Keratinocyte (primary cell): ENCODE results near the gene RNF4. TPM values are rescaled to one million over a fixed set of nuclear protein-coding genes. Genes with fewer than 3 reads are reported as not detected.

Experiments
- DNase-seq: peaks from one replicate; pipeline ENCODE4 v3.0.0-alpha.2; 2011; ENCODE audit warnings: low read depth, missing footprints, low spot score
- FAIRE-seq: peaks from 2 replicates; lab custom pipeline; 2011; peaks lifted over from hg19 to GRCh38; lab: Jason Lieb, UNC
- H2AFZ ChIP-seq: 2 replicates; pipeline ENCODE4 v1.6.0; 2012; ENCODE audit warnings: low read length, control low read depth, inconsistent platforms; ENCODE audit not compliant: control insufficient read depth
- H3K27ac ChIP-seq: 2 replicates; pipeline ENCODE4 v1.5.1; 2011; ENCODE audit warnings: low read length; ENCODE audit not compliant: control insufficient read depth, insufficient read depth
- H3K27me3 ChIP-seq: 3 replicates; pipeline ENCODE4 v1.6.0; 2011; ENCODE audit warnings: low read length; ENCODE audit not compliant: control insufficient read depth, insufficient read depth; ENCODE audit errors: extremely low read depth
- H3K36me3 ChIP-seq, 2 experiments: 2 replicates in 1 of 2; 3 replicates in 1 of 2; pipeline ENCODE4 v1.5.1; 2011; ENCODE audit warnings: low read length in 2 of 2, mild to moderate bottlenecking in 1 of 2; ENCODE audit not compliant: control insufficient read depth in 2 of 2, insufficient read depth in 2 of 2; ENCODE audit errors: extremely low read depth in 1 of 2
- H3K4me1 ChIP-seq: 3 replicates; pipeline ENCODE4 v1.5.1; 2011; ENCODE audit warnings: low read length; ENCODE audit not compliant: control insufficient read depth, insufficient read depth; ENCODE audit errors: extremely low read depth
- H3K4me2 ChIP-seq: 3 replicates; pipeline ENCODE4 v1.6.0; 2011; ENCODE audit warnings: low read depth, low read length; ENCODE audit not compliant: control insufficient read depth, insufficient read depth; ENCODE audit errors: extremely low read depth
- H3K4me3 ChIP-seq, 3 experiments: fragments of 200-600 bp in 1 of 3; sonication (generic) in 1 of 3; 2 replicates in 2 of 3; 3 replicates in 1 of 3; pipeline ENCODE4 v1.5.1; 2011 to 2016; ENCODE audit warnings: low read length in 3 of 3, mild to moderate bottlenecking in 3 of 3, control low read depth in 2 of 3, inconsistent platforms in 1 of 3, low read depth in 1 of 3, mixed read lengths in 1 of 3, mixed run types in 1 of 3, moderate library complexity in 1 of 3; ENCODE audit not compliant: control insufficient read depth in 2 of 3, insufficient read depth in 2 of 3; ENCODE audit errors: extremely low read depth in 1 of 3
- H3K79me2 ChIP-seq: 2 replicates; pipeline ENCODE4 v1.6.0; 2012; ENCODE audit warnings: low read length; ENCODE audit not compliant: control insufficient read depth, insufficient read depth
- H3K9ac ChIP-seq: 3 replicates; pipeline ENCODE4 v1.6.0; 2011; ENCODE audit warnings: low read length; ENCODE audit not compliant: control insufficient read depth, insufficient read depth; ENCODE audit errors: extremely low read depth
- H3K9me1 ChIP-seq: 3 replicates; pipeline ENCODE4 v1.6.0; 2011; ENCODE audit warnings: low read length; ENCODE audit not compliant: control insufficient read depth, insufficient read depth; ENCODE audit errors: extremely low read depth
- H3K9me3 ChIP-seq: 2 replicates; pipeline ENCODE4 v1.5.1; 2012; ENCODE audit warnings: low read depth, low read length; ENCODE audit not compliant: control insufficient read depth
- H4K20me1 ChIP-seq: 3 replicates; pipeline ENCODE4 v1.6.0; 2011; ENCODE audit warnings: low read length; ENCODE audit not compliant: control insufficient read depth, insufficient read depth; ENCODE audit errors: extremely low read depth
- EZH2 ChIP-seq: IDR thresholded peaks from one replicate; pipeline ENCODE4 v1.6.1; 2012; ENCODE audit warnings: inconsistent platforms, mild to moderate bottlenecking, low read length, moderate library complexity
- dilution Hi-C: fragments of 300-500 bp; cut with MboI; formaldehyde crosslinking; loops from one replicate; pipeline ENCODE4 v1.7.0; 2020; ENCODE audit warnings: low sequenced_read_pairs; ENCODE audit not compliant: extremely low pct_ligation_motif_present
- polyA plus RNA-seq, 5 experiments: library from polyadenylated mRNA; depleted of rRNA in 3 of 5; stranded (reverse) in 3 of 5; stranded (forward) in 1 of 5; unstranded in 1 of 5; fragments of >200 nt; gene quantifications; 1 replicate in 1 of 5; 2 replicates in 3 of 5; 3 replicates in 1 of 5; pipeline versions ENCODE4 v1.2.1 to v1.2.3, GENCODE V29; 2011 to 2012; ENCODE audit warnings: missing spikeins in 2 of 5, low read depth in 1 of 5, low replicate concordance in 1 of 5
- TF ChIP-seq, protein P1 (sequence below), 3 experiments: IDR thresholded peaks in 1 of 3; conservative IDR thresholded peaks in 1 of 3; optimal IDR thresholded peaks in 1 of 3; 2 replicates in 2 of 3; 3 replicates in 1 of 3; pipeline versions ENCODE3 to v1.5.1; 2011; ENCODE audit warnings: low read length in 3 of 3, mild to moderate bottlenecking in 3 of 3, moderate library complexity in 2 of 3, control low read depth in 1 of 3, inconsistent platforms in 1 of 3; ENCODE audit not compliant: insufficient read depth in 2 of 3; ENCODE audit errors: extremely low read depth in 1 of 3

The RNF4 gene
- polyA plus RNA-seq, 1 donor (not counting 4 experiments of a cell fraction or from before 2014, with no cell fraction given) = 63.6 TPM

DNA sequence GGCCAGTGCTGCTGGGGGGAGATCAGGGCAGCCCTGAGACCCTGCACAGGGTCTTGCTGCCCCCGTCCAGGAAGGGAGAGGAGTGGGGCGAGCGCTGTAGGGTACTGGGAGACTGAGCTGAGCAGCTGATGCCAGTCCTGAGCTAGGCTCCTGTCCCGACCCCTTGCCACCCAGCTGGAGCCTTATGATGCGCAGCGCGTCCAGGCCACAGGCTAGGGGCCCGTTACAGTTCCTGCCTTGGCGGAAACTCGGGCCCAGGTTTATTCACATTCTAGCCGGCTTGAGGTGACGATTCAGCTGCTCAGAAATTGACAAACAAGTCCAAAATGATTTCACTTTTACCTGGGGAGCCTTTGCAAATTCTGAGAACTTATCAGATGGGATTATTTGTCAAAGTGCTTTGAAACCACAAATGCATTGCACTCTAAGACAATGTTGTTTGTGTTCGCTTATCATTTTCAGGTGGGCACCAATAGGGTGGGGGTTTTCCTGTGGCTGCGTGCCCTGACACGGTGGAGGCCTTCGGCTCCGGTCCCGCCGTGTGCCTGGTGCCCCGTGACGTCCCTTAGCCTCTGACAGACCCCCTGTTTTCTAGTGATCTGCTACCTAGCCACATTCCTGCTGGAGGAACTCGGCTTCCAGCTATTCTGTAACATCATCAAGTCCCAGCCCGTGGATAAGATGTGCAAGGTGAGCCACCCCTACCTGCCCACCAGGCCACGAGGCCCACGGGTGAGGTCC lies 31.3 kb upstream of the RNF4 start:
- TF ChIP-seq, protein P1, sequence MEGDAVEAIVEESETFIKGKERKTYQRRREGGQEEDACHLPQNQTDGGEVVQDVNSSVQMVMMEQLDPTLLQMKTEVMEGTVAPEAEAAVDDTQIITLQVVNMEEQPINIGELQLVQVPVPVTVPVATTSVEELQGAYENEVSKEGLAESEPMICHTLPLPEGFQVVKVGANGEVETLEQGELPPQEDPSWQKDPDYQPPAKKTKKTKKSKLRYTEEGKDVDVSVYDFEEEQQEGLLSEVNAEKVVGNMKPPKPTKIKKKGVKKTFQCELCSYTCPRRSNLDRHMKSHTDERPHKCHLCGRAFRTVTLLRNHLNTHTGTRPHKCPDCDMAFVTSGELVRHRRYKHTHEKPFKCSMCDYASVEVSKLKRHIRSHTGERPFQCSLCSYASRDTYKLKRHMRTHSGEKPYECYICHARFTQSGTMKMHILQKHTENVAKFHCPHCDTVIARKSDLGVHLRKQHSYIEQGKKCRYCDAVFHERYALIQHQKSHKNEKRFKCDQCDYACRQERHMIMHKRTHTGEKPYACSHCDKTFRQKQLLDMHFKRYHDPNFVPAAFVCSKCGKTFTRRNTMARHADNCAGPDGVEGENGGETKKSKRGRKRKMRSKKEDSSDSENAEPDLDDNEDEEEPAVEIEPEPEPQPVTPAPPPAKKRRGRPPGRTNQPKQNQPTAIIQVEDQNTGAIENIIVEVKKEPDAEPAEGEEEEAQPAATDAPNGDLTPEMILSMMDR (optimal IDR thresholded peaks at IDR 0.05 in 1 of 3, IDR thresholded peaks at IDR 0.05 in 1 of 3, conservative IDR thresholded peaks at IDR 0.05 in 1 of 3; ENCODE audit: extremely low read depth in 1 of 3, insufficient read depth in 2 of 3, low read length in 3 of 3) = no peak
- TF ChIP-seq EZH2 = no peak
- FAIRE-seq (no peak), DNase-seq (no peak)
- Histone ChIP-seq H3K4me3 (no peak overlapping the region), H4K20me1 (no peaks in the 10 kb centered on the region), H3K4me1 (no peaks in the 10 kb centered on the region), H3K36me3 (no peaks in the 10 kb centered on the region), H3K9ac (no peak overlapping the region), H3K9me3 (no peaks in the 10 kb centered on the region), H3K4me2 (no peak overlapping the region), H2AFZ (no peak overlapping the region), H3K27ac (no peak overlapping the region), H3K9me1 (no peaks in the 10 kb centered on the region), H3K79me2 (no peaks in the 10 kb centered on the region), H3K27me3 (peaks cover 2% of the 10 kb centered on the region)
- dilution Hi-C loops = no loop called here

DNA sequence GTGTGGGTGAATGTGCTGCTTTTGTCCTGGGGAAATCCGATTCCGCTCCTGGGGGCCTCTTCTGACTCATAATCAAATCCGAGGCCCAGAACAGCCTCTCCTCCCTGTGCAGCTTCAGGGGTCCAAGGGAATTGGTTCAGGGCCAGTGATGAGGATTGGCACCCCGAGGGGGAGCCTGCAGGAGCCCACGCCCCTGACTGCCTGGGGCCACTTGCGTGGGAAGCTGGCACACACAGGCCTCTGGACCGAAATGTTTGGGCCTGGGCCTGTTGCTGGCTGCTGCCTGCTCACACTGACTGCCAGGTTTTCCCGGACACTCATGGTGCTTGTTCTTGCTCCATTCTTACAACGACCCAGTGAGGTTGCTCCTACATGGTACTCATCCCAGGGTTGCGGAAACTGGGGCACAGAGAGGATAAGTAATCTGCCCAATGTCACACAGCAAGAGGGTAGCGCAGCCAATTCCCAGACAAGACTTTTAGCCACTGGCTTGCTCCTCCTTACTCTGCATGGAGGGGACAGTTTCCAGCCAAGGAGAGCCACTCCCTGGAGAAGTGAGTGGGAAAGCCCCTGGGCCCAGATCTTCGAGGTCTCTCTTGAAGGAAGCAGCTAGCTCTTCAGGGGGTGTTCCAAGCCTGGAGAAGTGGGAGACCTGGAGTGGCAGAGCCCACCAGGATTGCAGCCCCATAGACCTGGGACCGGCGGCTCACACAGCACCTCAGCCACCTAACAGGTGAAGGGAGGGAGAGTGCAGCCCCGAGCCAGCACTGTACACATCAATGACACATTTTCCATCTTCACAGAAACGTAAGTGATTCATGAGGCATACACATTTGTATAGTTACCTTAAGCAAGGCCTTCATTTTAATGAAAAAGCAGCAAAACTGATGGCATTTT lies 29.8 kb upstream of the RNF4 start:
- no peaks in the 10 kb centered on the region for H3K9me3 ChIP-seq
- no peak overlapping the region for H3K4me2 ChIP-seq
- H3K36me3 ChIP-seq = no peaks in the 10 kb centered on the region
- H3K4me1 ChIP-seq = no peaks in the 10 kb centered on the region
- no peak overlapping the region for H3K4me3 ChIP-seq
- TF ChIP-seq, protein P1 (optimal IDR thresholded peaks at IDR 0.05 in 1 of 3, IDR thresholded peaks at IDR 0.05 in 1 of 3, conservative IDR thresholded peaks at IDR 0.05 in 1 of 3; ENCODE audit: extremely low read depth in 1 of 3, insufficient read depth in 2 of 3, low read length in 3 of 3) = no peak
- no peak for TF ChIP-seq EZH2
- H3K9me1 ChIP-seq = no peaks in the 10 kb centered on the region
- no peaks in the 10 kb centered on the region for H3K79me2 ChIP-seq
- H2AFZ ChIP-seq = no peak overlapping the region
- dilution Hi-C loops = no loop called here
- FAIRE-seq = no peak
- no peak overlapping the region for H3K9ac ChIP-seq
- no peak overlapping the region for H3K27ac ChIP-seq
- DNase-seq = no peak
- H3K27me3 ChIP-seq = no peaks in the 10 kb centered on the region
- no peaks in the 10 kb centered on the region for H4K20me1 ChIP-seq
